NB4 (cell line): ENCODE measurements around the gene STAG1.

ENCODE experiments used
- POLR2A ChIP-seq: IDR thresholded peaks from 2 replicates; pipeline ENCODE4 v1.6.1; 2011; ENCODE audit warnings: mild to moderate bottlenecking; ENCODE audit not compliant: insufficient read length; ENCODE audit errors: extremely low read depth
- TF ChIP-seq, protein P1 (sequence below): IDR thresholded peaks from one replicate; pipeline ENCODE4 v1.5.1; 2012; ENCODE audit warnings: low read depth, low read length

DNA sequence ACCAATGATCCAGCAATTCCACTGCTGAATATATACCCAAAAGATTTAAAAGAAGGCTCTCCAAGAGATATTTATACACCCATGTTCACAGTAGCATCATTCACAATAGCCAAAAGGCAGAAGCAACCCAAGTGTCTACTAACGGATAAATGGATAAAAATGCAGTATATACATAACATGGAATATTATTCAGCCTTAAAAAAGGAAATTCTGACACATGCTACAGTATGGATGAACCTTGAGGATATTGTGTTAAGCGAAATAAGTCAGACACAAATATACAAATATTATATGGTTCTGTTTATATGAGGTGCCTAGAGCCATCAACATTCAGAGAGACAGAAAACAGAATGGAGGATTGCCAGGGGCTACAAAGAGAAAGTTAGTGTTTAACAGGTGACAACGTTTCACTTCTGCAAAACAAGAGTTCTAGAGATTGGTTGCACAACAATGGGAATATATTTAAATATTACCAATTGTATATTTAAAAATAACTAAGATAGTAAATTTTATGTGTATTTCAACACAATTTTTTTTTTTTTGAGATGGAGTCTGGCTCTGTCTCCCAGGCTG, 69.4 kb downstream of the STAG1 start:
- TF ChIP-seq, protein P1, sequence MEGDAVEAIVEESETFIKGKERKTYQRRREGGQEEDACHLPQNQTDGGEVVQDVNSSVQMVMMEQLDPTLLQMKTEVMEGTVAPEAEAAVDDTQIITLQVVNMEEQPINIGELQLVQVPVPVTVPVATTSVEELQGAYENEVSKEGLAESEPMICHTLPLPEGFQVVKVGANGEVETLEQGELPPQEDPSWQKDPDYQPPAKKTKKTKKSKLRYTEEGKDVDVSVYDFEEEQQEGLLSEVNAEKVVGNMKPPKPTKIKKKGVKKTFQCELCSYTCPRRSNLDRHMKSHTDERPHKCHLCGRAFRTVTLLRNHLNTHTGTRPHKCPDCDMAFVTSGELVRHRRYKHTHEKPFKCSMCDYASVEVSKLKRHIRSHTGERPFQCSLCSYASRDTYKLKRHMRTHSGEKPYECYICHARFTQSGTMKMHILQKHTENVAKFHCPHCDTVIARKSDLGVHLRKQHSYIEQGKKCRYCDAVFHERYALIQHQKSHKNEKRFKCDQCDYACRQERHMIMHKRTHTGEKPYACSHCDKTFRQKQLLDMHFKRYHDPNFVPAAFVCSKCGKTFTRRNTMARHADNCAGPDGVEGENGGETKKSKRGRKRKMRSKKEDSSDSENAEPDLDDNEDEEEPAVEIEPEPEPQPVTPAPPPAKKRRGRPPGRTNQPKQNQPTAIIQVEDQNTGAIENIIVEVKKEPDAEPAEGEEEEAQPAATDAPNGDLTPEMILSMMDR: no peak
- no peak for TF ChIP-seq POLR2A
